ENCODE results near the gene VSTM1.

- no peak for TF ChIP-seq CTCF (IDR thresholded peaks at IDR 0.05)
- TF ChIP-seq POLR2A (IDR thresholded peaks at IDR 0.05) = no peak
These were observed 17.3 kb upstream of the VSTM1 start, which contains the start of gene TARM1 for GRCh38 chr19:54081032-54081431.

Data from Peyer's patch (tissue), 4 donors.